Uterus (tissue), 4 donors: ENCODE results near the gene MINDY1. TPM values are rescaled to one million over a fixed set of nuclear protein-coding genes. Genes with fewer than 3 reads are reported as not detected.

Experiments used
- DNase-seq, 2 donors: peaks; one replicate each; pipeline ENCODE4 v3.0.0-alpha.2; 2019 to 2020
- H3K27ac ChIP-seq, 2 donors: fragments of 200-600 bp; sonication (generic); 1 replicate in 1 of 2; 2 replicates in 1 of 2; pipeline ENCODE4 v1.5.1; 2016 to 2018
- H3K27me3 ChIP-seq, 2 donors: fragments of 200-600 bp; sonication (generic); one replicate each; pipeline ENCODE4 v1.5.1; 2018 to 2019; ENCODE audit warnings: control low read depth in 1 of 2
- H3K36me3 ChIP-seq, 2 donors: fragments of 200-600 bp; sonication (generic); one replicate each; pipeline ENCODE4 v1.5.1; 2019; ENCODE audit warnings: control low read depth in 1 of 2
- H3K4me1 ChIP-seq, 2 donors: fragments of 200-600 bp; sonication (generic); one replicate each; pipeline ENCODE4 v1.5.1; 2018 to 2019; ENCODE audit warnings: control low read depth in 1 of 2
- H3K4me3 ChIP-seq, 2 donors: fragments of 200-600 bp; sonication (generic); 1 replicate in 1 of 2; 2 replicates in 1 of 2; pipeline ENCODE4 v1.5.1; 2018 to 2019; ENCODE audit warnings: mild to moderate bottlenecking in 1 of 2
- H3K9me3 ChIP-seq, 2 donors: fragments of 200-600 bp; sonication (generic); one replicate each; pipeline ENCODE4 v1.5.1; 2019; ENCODE audit warnings: control low read depth in 1 of 2
- CTCF ChIP-seq, 4 experiments: fragments of 200-600 bp in 2 of 4; fragments of 450-650 bp in 2 of 4; sonication (generic) in 2 of 4; IDR thresholded peaks; one replicate each; pipeline ENCODE4 v1.5.1; 2016 to 2019; ENCODE audit warnings: antibody characterized with exemption in 4 of 4, mild to moderate bottlenecking in 2 of 4, moderate library complexity in 1 of 4
- POLR2A ChIP-seq, 2 donors: fragments of 450-650 bp; IDR thresholded peaks; one replicate each; pipeline ENCODE4 v1.6.1; 2016; ENCODE audit warnings: antibody characterized with exemption in 2 of 2, mild to moderate bottlenecking in 1 of 2, moderate library complexity in 1 of 2
- intact Hi-C: fragments of 100-400 bp; cut with DNase I; formaldehyde crosslinking; loops from one replicate; pipeline ENCODE4 v1.15.1; 2023; ENCODE audit warnings: low total_unique reads
- total RNA-seq, 4 donors: library from RNA; depleted of rRNA in 3 of 4; stranded (reverse); fragments of >200 nt in 3 of 4; gene quantifications; one replicate each; pipeline versions ENCODE4 v1.1.0 to v1.2.4, GENCODE V29; 2014 to 2023
- donor health status: DM: yes; HTN: yes; CAD: no.

The MINDY1 gene
- total RNA-seq, 4 donors from 2014 or later: 10.0 to 37.7 (median 24.6) TPM

GRCh38 chr1:151047591-151047924, 40.9 kb upstream of the MINDY1 start, which contains the start of gene C1orf56:
TSS of gene C1orf56 (plus strand) at chr1:151047751. CDS start at chr1:151047848, 97 bp downstream.
- TF ChIP-seq POLR2A (IDR thresholded peaks at IDR 0.05) (peak; percentile 71 to 80), CTCF (IDR thresholded peaks at IDR 0.05) (peak in 1 of 4 experiments; percentile 13)
- peak within 1 kb of the TSS; percentile 57 to 71 for H3K4me3 ChIP-seq
- H3K27me3 ChIP-seq: no peaks in the 10 kb centered on the region
- H3K9me3 ChIP-seq: no peaks in the 10 kb centered on the region
- H3K4me1 ChIP-seq: no peaks in the 10 kb centered on the region
- peak; percentile 74 to 85 for DNase-seq
- intact Hi-C loops: no loop called here
- no peaks in the 10 kb centered on the region for H3K36me3 ChIP-seq
- H3K27ac ChIP-seq: peak within 1 kb of the TSS; percentile 89 to 94

- H3K36me3 ChIP-seq: no peaks in the 10 kb centered on the region
- no peaks in the 10 kb centered on the region for H3K27me3 ChIP-seq
- no peaks in the 10 kb centered on the region for H3K4me1 ChIP-seq
- H3K9me3 ChIP-seq: no peaks in the 10 kb centered on the region
- DNase-seq: no peak
- no peak overlapping the region for H3K4me3 ChIP-seq
- TF ChIP-seq CTCF (IDR thresholded peaks at IDR 0.05): no peak
- TF ChIP-seq POLR2A (IDR thresholded peaks at IDR 0.05): no peak
- intact Hi-C loops: no loop called here
- H3K27ac ChIP-seq: no peak overlapping the region
These were observed 36.5 kb upstream of the MINDY1 start for GRCh38 chr1:151043163-151043562.

- Histone ChIP-seq H3K9me3 (no peaks in the 10 kb centered on the region), H3K4me3 (no peak overlapping the region), H3K27ac (no peak overlapping the region), H3K27me3 (no peaks in the 10 kb centered on the region), H3K36me3 (no peaks in the 10 kb centered on the region), H3K4me1 (no peaks in the 10 kb centered on the region)
- DNase-seq: no peak
- intact Hi-C loops: no loop called here
- no peak for TF ChIP-seq POLR2A (IDR thresholded peaks at IDR 0.05)
- TF ChIP-seq CTCF (IDR thresholded peaks at IDR 0.05): no peak
These were observed 32.8 kb upstream of the MINDY1 start for GRCh38 chr1:151039521-151039920.

- no peak overlapping the region for H3K27ac ChIP-seq
- DNase-seq: no peak
- H3K4me1 ChIP-seq: no peaks in the 10 kb centered on the region
- H3K36me3 ChIP-seq: no peaks in the 10 kb centered on the region
- TF ChIP-seq POLR2A (IDR thresholded peaks at IDR 0.05): no peak
- no peak for TF ChIP-seq CTCF (IDR thresholded peaks at IDR 0.05)
- intact Hi-C loops: no loop called here
- no peaks in the 10 kb centered on the region for H3K9me3 ChIP-seq
- no peaks in the 10 kb centered on the region for H3K27me3 ChIP-seq
- no peak overlapping the region for H3K4me3 ChIP-seq
These were observed 30.3 kb upstream of the MINDY1 start for GRCh38 chr1:151037032-151037431.

GRCh38 chr1:151036356-151036755, 29.7 kb upstream of the MINDY1 start, which contains the start of gene BNIPL:
TSS of gene BNIPL (plus strand) at chr1:151036586. CDS start at chr1:151036726, 140 bp downstream.
- H3K4me3 ChIP-seq: no peak within 1 kb of the TSS
- TF ChIP-seq CTCF (IDR thresholded peaks at IDR 0.05) (no peak), POLR2A (IDR thresholded peaks at IDR 0.05) (no peak)
- intact Hi-C loops: no loop called here
- H3K9me3 ChIP-seq: no peaks in the 10 kb centered on the region
- H3K27me3 ChIP-seq: no peaks in the 10 kb centered on the region
- no peak within 1 kb of the TSS for H3K27ac ChIP-seq
- no peaks in the 10 kb centered on the region for H3K4me1 ChIP-seq
- no peaks in the 10 kb centered on the region for H3K36me3 ChIP-seq
- no peak for DNase-seq
